ENCODE results near the gene BMPR1B. TPM values are rescaled to one million over a fixed set of nuclear protein-coding genes. Genes with fewer than 3 reads are reported as not detected.

BMPR1B gene
- total RNA-seq, 1 experiment from 2014 or later = 0.35 TPM

DNA sequence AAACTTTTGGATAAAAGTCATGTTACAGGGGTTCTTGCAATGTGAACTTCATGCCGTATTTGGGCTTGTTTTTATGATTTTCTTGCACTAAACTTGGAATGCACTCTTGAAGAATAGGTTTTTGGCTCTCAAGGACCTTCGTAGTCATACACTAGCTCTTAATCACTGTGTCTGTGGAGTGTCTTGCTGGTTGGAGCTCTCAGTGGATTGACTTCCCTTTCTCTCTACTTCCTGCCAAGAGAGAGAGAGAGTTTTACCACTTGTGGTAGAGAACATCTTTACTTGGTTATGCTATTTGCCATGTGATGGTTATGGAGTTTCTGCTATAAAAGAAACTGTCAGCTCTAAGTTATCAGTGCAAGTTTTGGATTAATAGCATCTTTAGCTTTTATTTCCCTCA lies 112.4 kb downstream of the BMPR1B start:
- Histone ChIP-seq H2BK15ac (ENCODE audit: low read depth, low read length) (no peak overlapping the region), H3K27me3 (ENCODE audit: insufficient read depth, low read length) (no peaks in the 10 kb centered on the region), H3K9me3 (ENCODE audit: control insufficient read depth, low read depth, low read length) (no peaks in the 10 kb centered on the region), H2BK20ac (ENCODE audit: low read depth, low read length, poor library complexity, severe bottlenecking) (no peak overlapping the region), H2AFZ (ENCODE audit: low read length) (no peak overlapping the region), H3K79me1 (ENCODE audit: insufficient read depth, low read depth, low read length, poor library complexity, severe bottlenecking) (no peaks in the 10 kb centered on the region), H3T11ph (ENCODE audit: low read length) (no peak overlapping the region), H3K9ac (ENCODE audit: extremely low read depth, insufficient read length, low read length) (no peak overlapping the region), H2AK5ac (ENCODE audit: insufficient read length, low read length) (no peak overlapping the region), H3K4me2 (ENCODE audit: insufficient read depth, insufficient read length, low read length) (no peak overlapping the region), H2BK120ac (ENCODE audit: low read depth, low read length, poor library complexity, severe bottlenecking) (no peak overlapping the region), H4K8ac (replicated peaks; ENCODE audit: insufficient read length, low read depth, low read length) (no peak overlapping the region), H3K27ac (ENCODE audit: insufficient read length, low read depth, low read length) (no peak overlapping the region), H3K18ac (ENCODE audit: insufficient read length, low read depth, low read length) (no peak overlapping the region), H4K91ac (ENCODE audit: insufficient read length, low read depth, low read length) (no peak overlapping the region), H3K23ac (ENCODE audit: insufficient read length, low read depth, low read length) (no peak overlapping the region), H2BK12ac (ENCODE audit: insufficient read length, low read depth, low read length) (no peak overlapping the region), H4K20me1 (ENCODE audit: control insufficient read depth, insufficient read depth, insufficient read length) (no peaks in the 10 kb centered on the region), H3K14ac (ENCODE audit: insufficient read depth, low read length) (no peak overlapping the region), H3K79me2 (ENCODE audit: insufficient read depth, low read length) (no peaks in the 10 kb centered on the region), H4K5ac (ENCODE audit: insufficient read length, low read depth, low read length) (no peak overlapping the region), H2BK5ac (ENCODE audit: insufficient read length, low read length) (no peak overlapping the region), H3K4me1 (ENCODE audit: insufficient read depth, low read length) (no peaks in the 10 kb centered on the region), H3K56ac (ENCODE audit: insufficient read length, low read depth, low read length) (no peak overlapping the region), H3K23me2 (ENCODE audit: insufficient read length, low read depth, low read length, poor library complexity, severe bottlenecking) (no peaks in the 10 kb centered on the region), H3K4ac (ENCODE audit: low read depth, low read length) (no peak overlapping the region)
- TF ChIP-seq, protein P1, sequence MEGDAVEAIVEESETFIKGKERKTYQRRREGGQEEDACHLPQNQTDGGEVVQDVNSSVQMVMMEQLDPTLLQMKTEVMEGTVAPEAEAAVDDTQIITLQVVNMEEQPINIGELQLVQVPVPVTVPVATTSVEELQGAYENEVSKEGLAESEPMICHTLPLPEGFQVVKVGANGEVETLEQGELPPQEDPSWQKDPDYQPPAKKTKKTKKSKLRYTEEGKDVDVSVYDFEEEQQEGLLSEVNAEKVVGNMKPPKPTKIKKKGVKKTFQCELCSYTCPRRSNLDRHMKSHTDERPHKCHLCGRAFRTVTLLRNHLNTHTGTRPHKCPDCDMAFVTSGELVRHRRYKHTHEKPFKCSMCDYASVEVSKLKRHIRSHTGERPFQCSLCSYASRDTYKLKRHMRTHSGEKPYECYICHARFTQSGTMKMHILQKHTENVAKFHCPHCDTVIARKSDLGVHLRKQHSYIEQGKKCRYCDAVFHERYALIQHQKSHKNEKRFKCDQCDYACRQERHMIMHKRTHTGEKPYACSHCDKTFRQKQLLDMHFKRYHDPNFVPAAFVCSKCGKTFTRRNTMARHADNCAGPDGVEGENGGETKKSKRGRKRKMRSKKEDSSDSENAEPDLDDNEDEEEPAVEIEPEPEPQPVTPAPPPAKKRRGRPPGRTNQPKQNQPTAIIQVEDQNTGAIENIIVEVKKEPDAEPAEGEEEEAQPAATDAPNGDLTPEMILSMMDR (conservative IDR thresholded peaks at IDR 0.05) = no peak
- Mint-ChIP-seq H3K27me3 (ENCODE audit: low read depth) (no peaks in the 10 kb centered on the region), H3K9me3 (no peaks in the 10 kb centered on the region), H3K27ac (no peak overlapping the region), H3K4me3 (no peak overlapping the region), H3K36me3 (ENCODE audit: insufficient read depth in 1 of 3, low read depth in 3 of 3) (no peaks in the 10 kb centered on the region), H3K4me1 (no peaks in the 10 kb centered on the region)
- WGBS (ENCODE audit: extremely low coverage, insufficient read length, low lambda C conversion rate) = no CpG with 5 or more reads among the region's 2 CpGs
- DNase-seq = no peak

All from H9 (cell line).